HEK293 (cell line): ENCODE data around the gene UBL7.
A peak's percentile ranks its signal among the peaks of the same experiment; 100 is the strongest.

Experiments used
- CTCF ChIA-PET: fragments of 350-600 bp; formaldehyde crosslinking; extraction: SDS; loops from one replicate; lab custom pipeline; 2021; ENCODE audit warnings: antibody characterized with exemption; lab: Yijun Ruan, JAX
- POLR2A ChIA-PET: fragments of 300-600 bp; formaldehyde crosslinking; extraction: SDS; loops from one replicate; lab custom pipeline; 2020; ENCODE audit warnings: antibody characterized with exemption, inconsistent platforms; lab: Yijun Ruan, JAX
- H3K27ac ChIP-seq: fragments of 200-500 bp; sonication (Bioruptor generic); 2 replicates; pipeline ENCODE4 v1.5.1; 2014; ENCODE audit warnings: low read depth, low read length, control low read depth, inconsistent platforms; ENCODE audit errors: extremely low read depth
- H3K36me3 ChIP-seq, 2 experiments: fragments of 200-500 bp in 1 of 2; sonication (Bioruptor generic) in 1 of 2; 1 replicate in 1 of 2; 2 replicates in 1 of 2; pipeline ENCODE4 v1.5.1; 2014 to 2017; ENCODE audit warnings: inconsistent platforms in 2 of 2, low read length in 2 of 2; ENCODE audit not compliant: control insufficient read depth in 2 of 2, insufficient read depth in 1 of 2
- H3K4me1 ChIP-seq: fragments of 200-500 bp; sonication (Bioruptor generic); 2 replicates; pipeline ENCODE4 v1.5.1; 2014; ENCODE audit warnings: mild to moderate bottlenecking, low read length, inconsistent platforms; ENCODE audit not compliant: control insufficient read depth, insufficient read depth
- H3K4me3 ChIP-seq: 2 replicates; pipeline ENCODE4 v1.5.1; 2011; ENCODE audit warnings: low read depth, mild to moderate bottlenecking, control low read depth, low read length, moderate library complexity
- H3K9me3 ChIP-seq: fragments of 200-500 bp; sonication (Bioruptor generic); 2 replicates; pipeline ENCODE4 v1.5.1; 2014; ENCODE audit warnings: low read depth, low read length, inconsistent platforms; ENCODE audit not compliant: control insufficient read depth, insufficient read depth
- CTCF ChIP-seq: fragments of 450-650 bp; formaldehyde crosslinking; IDR thresholded peaks from 2 replicates; pipeline ENCODE4 v1.5.1; 2016; ENCODE audit warnings: missing biosample characterization, missing genetic modification characterization
- EGR2 ChIP-seq: fragments of 450-650 bp; formaldehyde crosslinking; IDR thresholded peaks from 2 replicates; pipeline ENCODE4 v1.5.1; 2016; ENCODE audit warnings: low read depth, missing biosample characterization, missing genetic modification characterization
- GLIS2 ChIP-seq: fragments of 450-650 bp; formaldehyde crosslinking; IDR thresholded peaks from 2 replicates; pipeline ENCODE4 v1.5.1; 2016; ENCODE audit warnings: missing biosample characterization, missing genetic modification characterization
- OSR2 ChIP-seq: fragments of 450-650 bp; formaldehyde crosslinking; IDR thresholded peaks from 2 replicates; pipeline ENCODE4 v1.5.1; 2016; ENCODE audit warnings: missing biosample characterization, missing genetic modification characterization
- SP7 ChIP-seq: fragments of 450-650 bp; formaldehyde crosslinking; IDR thresholded peaks from 2 replicates; pipeline ENCODE4 v1.5.1; 2016; ENCODE audit warnings: missing biosample characterization, missing genetic modification characterization
- YY2 ChIP-seq: fragments of 450-650 bp; formaldehyde crosslinking; IDR thresholded peaks from 2 replicates; pipeline ENCODE4 v1.5.1; 2016; ENCODE audit warnings: missing biosample characterization, missing genetic modification characterization
- ZEB2 ChIP-seq: fragments of 450-650 bp; formaldehyde crosslinking; IDR thresholded peaks from 2 replicates; pipeline ENCODE4 v1.5.1; 2016; ENCODE audit warnings: missing biosample characterization, missing genetic modification characterization
- ZFHX2 ChIP-seq: fragments of 450-650 bp; formaldehyde crosslinking; conservative IDR thresholded peaks from 2 replicates; pipeline ENCODE4 v1.5.1; 2016; ENCODE audit warnings: missing biosample characterization, missing genetic modification characterization
- ZNF16 ChIP-seq: fragments of 450-650 bp; formaldehyde crosslinking; IDR thresholded peaks from 2 replicates; pipeline ENCODE4 v1.5.1; 2016; ENCODE audit warnings: low read depth, missing biosample characterization, missing genetic modification characterization
- ZNF335 ChIP-seq: fragments of 450-650 bp; formaldehyde crosslinking; conservative IDR thresholded peaks from 2 replicates; pipeline ENCODE4 v1.5.1; 2016; ENCODE audit warnings: missing biosample characterization, missing genetic modification characterization
- ZNF341 ChIP-seq: fragments of 450-650 bp; formaldehyde crosslinking; IDR thresholded peaks from 2 replicates; pipeline ENCODE4; 2016; ENCODE audit warnings: low read depth, missing biosample characterization, missing genetic modification characterization
- ZNF366 ChIP-seq: fragments of 450-650 bp; formaldehyde crosslinking; conservative IDR thresholded peaks from 2 replicates; pipeline ENCODE4 v1.5.1; 2016; ENCODE audit warnings: missing biosample characterization, missing genetic modification characterization
- ZNF518A ChIP-seq: fragments of 450-650 bp; formaldehyde crosslinking; conservative IDR thresholded peaks from 2 replicates; pipeline ENCODE4 v1.5.1; 2016; ENCODE audit warnings: low read depth, missing biosample characterization, missing genetic modification characterization
- ZNF600 ChIP-seq: fragments of 450-650 bp; formaldehyde crosslinking; IDR thresholded peaks from 2 replicates; pipeline ENCODE4 v1.5.1; 2016; ENCODE audit warnings: missing biosample characterization, missing genetic modification characterization
- ZNF654 ChIP-seq: fragments of 450-650 bp; formaldehyde crosslinking; IDR thresholded peaks from 2 replicates; pipeline ENCODE4 v1.5.1; 2016; ENCODE audit warnings: low read depth, missing biosample characterization, missing genetic modification characterization
- ZSCAN16 ChIP-seq: fragments of 450-650 bp; formaldehyde crosslinking; IDR thresholded peaks from 2 replicates; pipeline ENCODE4 v1.5.1; 2016; ENCODE audit warnings: missing biosample characterization, missing genetic modification characterization
- TF ChIP-seq, protein P1 (sequence below): fragments of 450-650 bp; formaldehyde crosslinking; IDR thresholded peaks from 2 replicates; pipeline ENCODE4 v1.5.1; 2016; ENCODE audit warnings: missing biosample characterization, missing genetic modification characterization
- TF ChIP-seq, protein P2 (sequence below): fragments of 450-650 bp; formaldehyde crosslinking; IDR thresholded peaks from 2 replicates; pipeline ENCODE4 v1.5.1; 2016; ENCODE audit warnings: missing biosample characterization, missing genetic modification characterization, borderline replicate concordance
- TF ChIP-seq, protein P3 (sequence below): fragments of 450-650 bp; formaldehyde crosslinking; IDR thresholded peaks from 2 replicates; pipeline ENCODE4 v1.5.1; 2016; ENCODE audit warnings: missing biosample characterization, missing genetic modification characterization

UBL7 gene

GRCh38 chr15:74489518-74490338 lies 28.8 kb upstream of the UBL7 start:
- Histone ChIP-seq H3K36me3 (no peaks in the 10 kb centered on the region; a peak in 1 of 3 replicates), H3K4me1 (peaks cover 3% of the 10 kb centered on the region; the same call in 1 of the 2 replicates), H3K4me3 (no peak overlapping the region), H3K9me3 (no peaks in the 10 kb centered on the region), H3K27ac (no peak overlapping the region; the same call in 1 of the 2 replicates)
- POLR2A ChIA-PET, result interaction anchor here (0.6 to 1.6 kb wide), 3 partner anchors 28 to 116 kb away, joined by 5 to 6 read pairs (median 6); partner anchors contain the start of gene UBL7
- CTCF ChIA-PET, result interaction anchor here (0.5 to 2.5 kb wide), 24 partner anchors 11 to 213 kb away, joined by 3 to 14 read pairs (median 4); no protein-coding TSS in a partner anchor
- TF ChIP-seq ZNF16 (tag by site-specific recombination) (no peak), EGR2 (peak; percentile 28; the same call in 1 of the 2 replicates), ZSCAN16 (tag by site-specific recombination) (no peak), CTCF (tag by site-specific recombination) (peak; percentile 70), ZNF341 (tag by site-specific recombination) (peak; percentile 96), YY2 (tag by site-specific recombination) (peak; percentile 92), SP7 (peak; percentile 69), ZEB2 (tag by site-specific recombination) (0 out of 2 replicates have a peak, but pooled peaks have one; percentile 50), ZNF600 (tag by site-specific recombination) (0 out of 2 replicates have a peak, but pooled peaks have one; percentile 21), ZNF518A (tag by site-specific recombination) (peak; percentile 88), ZNF335 (tag by site-specific recombination) (peak; percentile 61; the same call in 1 of the 2 replicates), ZNF366 (tag by site-specific recombination) (0 out of 2 replicates have a peak, but pooled peaks have one; percentile 20), GLIS2 (peak; percentile 53; the same call in 1 of the 2 replicates), ZNF654 (tag by site-specific recombination) (peak; percentile 45), ZFHX2 (tag by site-specific recombination) (0 out of 2 replicates have a peak, but pooled peaks have one; percentile 13), OSR2 (no peak)
- TF ChIP-seq, protein P1, sequence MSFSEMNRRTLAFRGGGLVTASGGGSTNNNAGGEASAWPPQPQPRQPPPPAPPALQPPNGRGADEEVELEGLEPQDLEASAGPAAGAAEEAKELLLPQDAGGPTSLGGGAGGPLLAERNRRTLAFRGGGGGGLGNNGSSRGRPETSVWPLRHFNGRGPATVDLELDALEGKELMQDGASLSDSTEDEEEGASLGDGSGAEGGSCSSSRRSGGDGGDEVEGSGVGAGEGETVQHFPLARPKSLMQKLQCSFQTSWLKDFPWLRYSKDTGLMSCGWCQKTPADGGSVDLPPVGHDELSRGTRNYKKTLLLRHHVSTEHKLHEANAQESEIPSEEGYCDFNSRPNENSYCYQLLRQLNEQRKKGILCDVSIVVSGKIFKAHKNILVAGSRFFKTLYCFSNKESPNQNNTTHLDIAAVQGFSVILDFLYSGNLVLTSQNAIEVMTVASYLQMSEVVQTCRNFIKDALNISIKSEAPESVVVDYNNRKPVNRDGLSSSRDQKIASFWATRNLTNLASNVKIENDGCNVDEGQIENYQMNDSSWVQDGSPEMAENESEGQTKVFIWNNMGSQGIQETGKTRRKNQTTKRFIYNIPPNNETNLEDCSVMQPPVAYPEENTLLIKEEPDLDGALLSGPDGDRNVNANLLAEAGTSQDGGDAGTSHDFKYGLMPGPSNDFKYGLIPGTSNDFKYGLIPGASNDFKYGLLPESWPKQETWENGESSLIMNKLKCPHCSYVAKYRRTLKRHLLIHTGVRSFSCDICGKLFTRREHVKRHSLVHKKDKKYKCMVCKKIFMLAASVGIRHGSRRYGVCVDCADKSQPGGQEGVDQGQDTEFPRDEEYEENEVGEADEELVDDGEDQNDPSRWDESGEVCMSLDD (tag by site-specific recombination), result 0 out of 2 replicates have a peak, but pooled peaks have one; percentile 29
- TF ChIP-seq, protein P2, sequence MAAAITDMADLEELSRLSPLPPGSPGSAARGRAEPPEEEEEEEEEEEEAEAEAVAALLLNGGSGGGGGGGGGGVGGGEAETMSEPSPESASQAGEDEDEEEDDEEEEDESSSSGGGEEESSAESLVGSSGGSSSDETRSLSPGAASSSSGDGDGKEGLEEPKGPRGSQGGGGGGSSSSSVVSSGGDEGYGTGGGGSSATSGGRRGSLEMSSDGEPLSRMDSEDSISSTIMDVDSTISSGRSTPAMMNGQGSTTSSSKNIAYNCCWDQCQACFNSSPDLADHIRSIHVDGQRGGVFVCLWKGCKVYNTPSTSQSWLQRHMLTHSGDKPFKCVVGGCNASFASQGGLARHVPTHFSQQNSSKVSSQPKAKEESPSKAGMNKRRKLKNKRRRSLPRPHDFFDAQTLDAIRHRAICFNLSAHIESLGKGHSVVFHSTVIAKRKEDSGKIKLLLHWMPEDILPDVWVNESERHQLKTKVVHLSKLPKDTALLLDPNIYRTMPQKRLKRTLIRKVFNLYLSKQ (tag by site-specific recombination), result no peak
- TF ChIP-seq, protein P3, sequence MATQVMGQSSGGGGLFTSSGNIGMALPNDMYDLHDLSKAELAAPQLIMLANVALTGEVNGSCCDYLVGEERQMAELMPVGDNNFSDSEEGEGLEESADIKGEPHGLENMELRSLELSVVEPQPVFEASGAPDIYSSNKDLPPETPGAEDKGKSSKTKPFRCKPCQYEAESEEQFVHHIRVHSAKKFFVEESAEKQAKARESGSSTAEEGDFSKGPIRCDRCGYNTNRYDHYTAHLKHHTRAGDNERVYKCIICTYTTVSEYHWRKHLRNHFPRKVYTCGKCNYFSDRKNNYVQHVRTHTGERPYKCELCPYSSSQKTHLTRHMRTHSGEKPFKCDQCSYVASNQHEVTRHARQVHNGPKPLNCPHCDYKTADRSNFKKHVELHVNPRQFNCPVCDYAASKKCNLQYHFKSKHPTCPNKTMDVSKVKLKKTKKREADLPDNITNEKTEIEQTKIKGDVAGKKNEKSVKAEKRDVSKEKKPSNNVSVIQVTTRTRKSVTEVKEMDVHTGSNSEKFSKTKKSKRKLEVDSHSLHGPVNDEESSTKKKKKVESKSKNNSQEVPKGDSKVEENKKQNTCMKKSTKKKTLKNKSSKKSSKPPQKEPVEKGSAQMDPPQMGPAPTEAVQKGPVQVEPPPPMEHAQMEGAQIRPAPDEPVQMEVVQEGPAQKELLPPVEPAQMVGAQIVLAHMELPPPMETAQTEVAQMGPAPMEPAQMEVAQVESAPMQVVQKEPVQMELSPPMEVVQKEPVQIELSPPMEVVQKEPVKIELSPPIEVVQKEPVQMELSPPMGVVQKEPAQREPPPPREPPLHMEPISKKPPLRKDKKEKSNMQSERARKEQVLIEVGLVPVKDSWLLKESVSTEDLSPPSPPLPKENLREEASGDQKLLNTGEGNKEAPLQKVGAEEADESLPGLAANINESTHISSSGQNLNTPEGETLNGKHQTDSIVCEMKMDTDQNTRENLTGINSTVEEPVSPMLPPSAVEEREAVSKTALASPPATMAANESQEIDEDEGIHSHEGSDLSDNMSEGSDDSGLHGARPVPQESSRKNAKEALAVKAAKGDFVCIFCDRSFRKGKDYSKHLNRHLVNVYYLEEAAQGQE, result no peak
